ENCODE data around the gene KRT14.
"Not testable (repeated sequence)": the region's sequence is repeated elsewhere in the genome, so short reads cannot be mapped to it uniquely, and the experiment has no call there.

- not testable (repeated sequence) for TF ChIP-seq CTCF (conservative IDR thresholded peaks at IDR 0.05; ENCODE audit: low read length); EZH2phosphoT487 (IDR thresholded peaks at IDR 0.05; ENCODE audit: borderline replicate concordance, low read depth, low read length)
These were observed 43.9 kb downstream of the KRT14 start for GRCh38 chr17:41542786-41543185.
